Adrenal gland (tissue), 5 donors: ENCODE results near the gene FBXO8.

ENCODE experiments used
- CTCF ChIP-seq, 6 experiments: fragments of 450-650 bp in 4 of 6; fragments of 200-600 bp in 2 of 6; sonication (generic) in 1 of 6; IDR thresholded peaks; 1 replicate in 5 of 6; 2 replicates in 1 of 6; pipeline versions ENCODE4 v1.5.1 to v1.8.0; 2016 to 2021; ENCODE audit warnings: antibody characterized with exemption in 6 of 6, mild to moderate bottlenecking in 2 of 6, moderate library complexity in 1 of 6
- POLR2A ChIP-seq, 2 donors: fragments of 450-650 bp; IDR thresholded peaks; one replicate each; pipeline ENCODE4 v1.6.1; 2017; ENCODE audit warnings: antibody characterized with exemption in 2 of 2, mild to moderate bottlenecking in 2 of 2, moderate library complexity in 1 of 2
- donor health status: DM: no; HTN: no; CAD: no.

GRCh38 chr4:174190832-174191500 lies 92.5 kb downstream of the FBXO8 start:
- TF ChIP-seq POLR2A (IDR thresholded peaks at IDR 0.05) (no peak), CTCF (IDR thresholded peaks at IDR 0.05) (no peak)
